Left lobe of liver (tissue), 2 donors: ENCODE results near the gene NF1. TPM values are rescaled to one million over a fixed set of nuclear protein-coding genes. Genes with fewer than 3 reads are reported as not detected.
"Not testable (repeated sequence)": the region's sequence is repeated elsewhere in the genome, so short reads cannot be mapped to it uniquely, and the experiment has no call there.

Experiments used
- ATAC-seq: fragments of 200-7000 bp; cut with Tn5 transposase; one replicate; pipeline ENCODE4 v1.9.1; 2020; ENCODE audit warnings: mild to moderate bottlenecking, moderate library complexity
- DNase-seq: peaks from one replicate; pipeline ENCODE4 v3.0.0-alpha.2; 2020; ENCODE audit warnings: low spot score
- total RNA-seq: library from RNA; stranded (reverse); gene quantifications from one replicate; pipeline ENCODE4 v1.2.1, GENCODE V29; 2021
- donor health status: DM: no; HTN: no; CAD: no; lungs with moderate emphysema.
- donor health status: DM: no; HTN: yes; CAD: no.

NF1 gene
- total RNA-seq, 1 donor from 2014 or later, result 20.4 TPM

DNA sequence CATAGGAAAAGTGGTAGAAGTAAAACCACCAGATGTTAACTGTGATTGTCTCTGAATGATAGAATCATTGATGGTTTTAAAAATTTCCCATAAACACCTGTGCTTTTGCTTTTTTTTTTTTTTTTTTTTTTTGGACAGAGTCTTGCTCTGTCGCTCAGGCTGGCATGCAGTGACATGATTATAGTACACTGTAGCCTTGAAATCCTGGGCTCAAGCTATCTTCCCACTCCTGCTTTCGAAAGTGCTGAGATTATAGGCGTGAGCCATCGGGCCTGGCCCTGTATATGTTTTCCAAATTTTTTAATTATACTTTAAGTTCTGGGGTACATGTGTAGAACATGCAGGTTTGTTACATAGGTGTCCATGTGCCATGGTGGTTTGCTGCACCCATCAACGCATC lies 80.5 kb downstream of the NF1 start:
- DNase-seq, result no peak
- ATAC-seq, result no peak

- DNase-seq, ATAC-seq: not testable (repeated sequence)
These were observed 81.4 kb downstream of the NF1 start for GRCh38 chr17:31176143-31176542.

DNA sequence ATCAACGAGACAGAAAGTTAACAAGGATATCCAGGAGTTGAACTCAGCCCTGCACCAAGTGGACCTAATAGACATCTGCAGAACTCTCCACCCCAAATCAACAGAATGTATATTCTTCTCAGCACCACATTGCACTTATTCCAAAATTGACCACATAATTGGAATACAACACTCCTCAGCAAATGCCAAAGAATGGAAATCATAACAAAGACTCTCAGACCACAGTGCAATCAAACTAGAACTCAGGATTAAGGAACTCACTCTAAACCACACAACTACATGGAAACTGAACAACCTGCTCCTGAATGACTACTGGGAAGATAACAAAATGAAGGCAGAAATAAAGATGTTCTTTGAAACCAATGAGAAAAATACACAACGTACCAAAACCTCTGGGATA lies 84.2 kb downstream of the NF1 start:
- not testable (repeated sequence) for DNase-seq, ATAC-seq

DNA sequence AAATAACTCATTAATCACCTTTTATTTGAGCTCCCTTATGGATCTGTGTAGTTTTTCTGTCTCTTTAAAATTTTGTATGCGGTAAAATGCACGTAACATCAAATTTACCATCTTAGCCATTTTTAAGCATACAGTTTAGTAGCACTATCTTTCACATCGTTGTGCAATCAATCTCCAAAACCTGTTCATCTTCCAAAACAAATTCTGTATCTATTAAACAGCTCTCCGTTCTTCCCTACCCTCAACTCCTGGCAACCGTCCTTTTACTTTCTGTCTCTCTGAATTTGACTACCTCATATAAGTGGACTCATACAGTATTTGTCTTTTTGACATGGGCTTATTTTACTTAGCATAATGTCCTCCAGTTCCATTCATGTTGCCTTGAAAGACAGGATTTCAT lies 100.5 kb downstream of the NF1 start:
- DNase-seq (no peak), ATAC-seq (peak; percentile 70)

- DNase-seq (no peak), ATAC-seq (no peak)
These were observed 103.2 kb downstream of the NF1 start for GRCh38 chr17:31198026-31198425.

- ATAC-seq, result not testable (repeated sequence)
These were observed 103.9 kb downstream of the NF1 start for GRCh38 chr17:31198666-31199065.

GRCh38 chr17:31200287-31200686 lies 105.5 kb downstream of the NF1 start:
- ATAC-seq, result no peak
- no peak for DNase-seq

More at GRCh38 chr17:31198666-31199065, 103.9 kb downstream of the NF1 start:
- not testable (repeated sequence) for DNase-seq

GRCh38 chr17:31202968-31203367 lies 108.2 kb downstream of the NF1 start:
- ATAC-seq, result no peak
- DNase-seq, result no peak

- no peak for DNase-seq
- no peak for ATAC-seq
These were observed 116.7 kb downstream of the NF1 start for GRCh38 chr17:31211352-31212012.

- no peak for DNase-seq
- ATAC-seq, result peak; percentile 31
These were observed 121.4 kb downstream of the NF1 start for GRCh38 chr17:31216031-31216751.

DNA sequence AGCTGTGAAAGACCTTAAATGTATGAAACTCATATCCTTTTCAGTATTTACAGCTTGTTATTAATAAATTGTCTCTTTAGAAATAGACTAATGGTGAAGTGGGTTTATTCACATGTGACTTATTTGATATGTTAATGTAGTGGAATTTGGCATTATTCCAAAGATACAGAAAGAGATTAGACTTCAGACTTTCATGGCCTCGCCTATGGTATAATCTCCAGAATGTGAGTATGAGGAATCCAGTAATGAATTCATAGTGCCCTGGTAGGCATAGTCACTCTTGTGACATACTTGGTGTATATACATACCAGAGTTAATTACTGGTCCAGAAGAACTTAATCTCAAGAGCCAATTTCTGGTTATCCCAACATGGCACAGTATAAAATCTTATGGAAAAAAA lies 129.6 kb downstream of the NF1 start:
- DNase-seq (no peak), ATAC-seq (no peak)

GRCh38 chr17:31225831-31226230 lies 131.1 kb downstream of the NF1 start:
- no peak for DNase-seq

DNA sequence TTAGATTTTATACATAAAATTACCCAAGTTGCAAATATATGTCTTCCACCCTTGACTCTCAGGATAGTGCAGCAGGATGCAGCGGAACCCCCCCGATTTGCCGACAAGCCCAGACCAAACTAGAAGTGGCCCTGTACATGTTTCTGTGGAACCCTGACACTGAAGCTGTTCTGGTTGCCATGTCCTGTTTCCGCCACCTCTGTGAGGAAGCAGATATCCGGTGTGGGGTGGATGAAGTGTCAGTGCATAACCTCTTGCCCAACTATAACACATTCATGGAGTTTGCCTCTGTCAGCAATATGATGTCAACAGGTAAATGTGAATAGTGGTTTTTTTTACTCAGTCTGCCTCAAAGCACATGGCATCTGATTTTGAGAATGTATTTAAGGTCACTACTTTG lies 131.6 kb downstream of the NF1 start:
- ATAC-seq (no peak), DNase-seq (no peak)

More at GRCh38 chr17:31225831-31226230, 131.1 kb downstream of the NF1 start:
- ATAC-seq, result no peak

DNA sequence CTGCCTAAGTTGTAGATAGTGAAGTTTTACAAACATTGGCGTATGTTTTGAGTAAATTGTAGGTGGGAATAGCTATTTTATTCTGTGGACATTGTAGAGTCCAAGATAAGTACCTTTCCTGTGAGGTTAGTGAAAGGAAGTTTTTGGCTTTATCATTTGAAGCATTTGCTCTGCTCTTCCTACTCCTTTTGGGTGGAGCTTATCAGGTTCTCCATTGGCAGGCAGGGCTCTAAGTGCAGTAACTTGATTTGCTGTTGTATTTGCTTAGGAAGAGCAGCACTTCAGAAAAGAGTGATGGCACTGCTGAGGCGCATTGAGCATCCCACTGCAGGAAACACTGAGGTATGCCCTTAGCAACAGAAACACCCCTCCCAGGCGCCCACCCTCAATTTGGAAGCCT lies 132.2 kb downstream of the NF1 start:
- ATAC-seq (no peak), DNase-seq (no peak)

- ATAC-seq (no peak), DNase-seq (no peak)
These were observed 137.1 kb downstream of the NF1 start for GRCh38 chr17:31231852-31232251.

DNA sequence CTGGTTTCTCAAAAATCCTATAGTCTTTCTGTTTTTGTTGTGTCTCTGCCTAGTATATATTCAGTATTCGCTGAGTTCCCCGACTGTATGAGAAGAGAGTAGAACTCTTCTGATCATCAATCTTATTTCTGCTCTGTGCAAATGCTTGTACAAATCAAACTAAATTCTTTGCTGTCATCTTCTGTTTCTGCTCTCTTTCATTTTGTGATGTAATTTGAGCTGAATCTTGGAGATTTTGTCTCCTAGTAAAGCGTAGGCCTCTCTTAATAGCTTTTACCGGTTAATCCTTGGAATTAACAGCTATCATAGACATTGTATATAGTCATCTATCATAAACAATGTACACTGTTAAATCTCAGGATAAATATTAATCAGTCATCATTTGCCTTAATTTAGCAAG lies 140.3 kb downstream of the NF1 start:
- no peak for ATAC-seq
- DNase-seq, result no peak

DNA sequence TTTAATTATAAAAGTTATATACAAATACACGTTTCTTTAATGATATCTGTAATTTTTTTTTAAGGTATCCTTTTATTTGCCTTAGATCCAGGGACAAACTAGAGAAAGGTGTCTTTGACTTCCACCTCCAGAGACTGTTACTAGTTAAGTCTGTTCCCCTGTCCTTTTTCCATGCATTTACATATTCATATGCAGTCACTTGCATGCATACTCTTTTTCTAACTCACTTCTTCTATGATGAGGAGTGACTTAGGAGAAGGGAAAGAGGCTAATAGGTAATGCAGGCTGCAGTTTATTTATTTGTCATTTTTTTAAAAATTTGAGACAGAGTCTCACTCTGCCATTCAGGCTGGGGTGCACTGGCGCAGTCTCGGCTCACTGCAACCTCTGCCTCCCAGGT lies 141.4 kb downstream of the NF1 start:
- ATAC-seq (no peak), DNase-seq (no peak)

GRCh38 chr17:31236712-31237111 lies 141.9 kb downstream of the NF1 start:
- DNase-seq, result no peak
- ATAC-seq, result no peak

DNA sequence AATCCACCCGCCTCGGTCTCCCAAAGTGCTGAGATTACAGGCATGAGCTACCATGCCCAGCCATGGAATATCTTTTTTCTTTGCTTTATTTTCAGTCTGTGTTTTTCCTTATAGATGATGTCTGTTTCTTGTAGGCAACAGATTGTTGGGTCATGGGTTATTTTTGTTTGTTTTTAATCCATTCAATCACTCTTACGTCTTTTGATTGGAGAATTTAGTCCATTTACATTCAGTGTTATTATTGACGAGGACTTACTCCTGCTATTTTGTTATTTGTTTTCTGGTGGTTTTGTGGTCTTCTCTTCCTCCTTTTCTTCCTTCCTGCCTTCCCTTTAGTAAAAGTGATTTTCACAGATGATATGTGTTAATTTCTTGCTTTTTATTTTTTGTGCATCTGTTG lies 146.3 kb downstream of the NF1 start:
- ATAC-seq (no peak), DNase-seq (no peak)

DNA sequence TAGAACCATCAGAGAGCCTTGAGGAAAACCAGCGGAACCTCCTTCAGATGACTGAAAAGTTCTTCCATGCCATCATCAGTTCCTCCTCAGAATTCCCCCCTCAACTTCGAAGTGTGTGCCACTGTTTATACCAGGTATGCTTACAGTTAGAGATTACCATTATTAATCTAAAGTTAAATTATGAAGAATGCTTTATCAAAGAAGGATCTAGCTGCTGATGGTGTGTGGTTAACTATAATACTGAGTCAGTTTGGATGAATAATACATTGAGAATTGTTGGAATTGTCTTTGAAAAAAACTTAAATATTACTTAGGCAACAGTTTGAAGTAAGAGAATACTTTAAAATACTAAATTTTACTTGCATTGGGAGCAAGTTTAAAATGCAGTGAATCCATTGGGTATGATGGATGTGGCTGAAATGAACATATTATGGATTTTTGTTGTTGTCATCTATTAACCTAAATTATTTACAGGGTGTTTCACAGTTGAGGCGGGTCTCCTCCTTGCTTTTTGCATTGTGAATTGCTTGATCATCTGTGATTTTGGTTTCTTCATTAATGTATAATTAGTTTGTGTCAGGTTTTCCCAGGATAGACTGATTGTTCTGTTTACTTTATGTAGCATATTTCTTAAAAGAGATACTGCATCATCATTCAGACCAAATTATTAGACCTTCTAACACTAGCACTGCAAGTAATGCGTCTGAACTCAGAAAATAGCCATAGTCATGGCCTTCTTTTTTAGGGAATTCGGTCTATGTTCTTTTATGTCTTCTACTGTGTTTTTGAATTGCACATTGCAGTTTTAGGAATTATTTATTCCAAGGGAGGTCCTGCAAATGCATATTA lies 154.4 kb downstream of the NF1 start:
- DNase-seq, result no peak
- ATAC-seq, result no peak

DNA sequence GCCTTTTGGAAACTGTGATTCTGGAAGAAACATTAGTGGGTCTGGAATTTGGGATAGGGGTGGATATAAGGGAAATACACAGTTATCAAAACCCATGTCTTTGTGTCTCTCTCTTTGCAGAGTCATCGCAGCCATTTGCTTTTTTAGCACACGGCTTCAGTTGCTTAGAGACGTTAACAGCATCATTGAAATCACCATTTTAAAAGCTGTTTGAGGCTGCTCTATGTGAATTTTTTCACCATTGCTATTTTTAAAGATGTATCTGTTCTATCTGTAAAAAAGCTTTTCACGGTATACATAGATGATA lies 155.0 kb downstream of the NF1 start:
- DNase-seq, result no peak
- no peak for ATAC-seq

- DNase-seq (no peak), ATAC-seq (no peak)
These were observed 155.5 kb downstream of the NF1 start for GRCh38 chr17:31250229-31250628.
